DOHH2 (cell line): ENCODE data around the gene ELP1.

Experiments used
- CTCF ChIP-seq: fragments of 200-600 bp; sonication (generic); IDR thresholded peaks from one replicate; pipeline ENCODE4 v1.5.1; 2014; ENCODE audit warnings: antibody characterized with exemption, mild to moderate bottlenecking, low read depth, low read length; ENCODE audit not compliant: poor library complexity, severe bottlenecking
- EZH2phosphoT487 ChIP-seq: fragments of 200-600 bp; sonication (generic); IDR thresholded peaks from 2 replicates; pipeline ENCODE4 v1.6.1; 2017; ENCODE audit warnings: borderline replicate concordance, mild to moderate bottlenecking, antibody characterized with exemption, low read length, moderate library complexity, mixed read lengths

- no peak for TF ChIP-seq CTCF
- TF ChIP-seq EZH2phosphoT487: no peak
Observed at GRCh38 chr9:108933231-108933717, 650 bp downstream of the ELP1 start.
